B cell (primary cell): ENCODE data around the gene GRP.

Source experiments
- CTCF ChIP-seq: fragments of 200-600 bp; IDR thresholded peaks from one replicate; pipeline ENCODE4 v1.8.0; 2022; ENCODE audit warnings: antibody characterized with exemption, mild to moderate bottlenecking
- EZH2 ChIP-seq: IDR thresholded peaks from 2 replicates; pipeline ENCODE4 v1.6.1; 2012; ENCODE audit warnings: borderline replicate concordance, low read depth, mild to moderate bottlenecking, moderate library complexity, low read length; ENCODE audit not compliant: insufficient read depth, poor library complexity, severe bottlenecking

- TF ChIP-seq CTCF (no peak), EZH2 (no peak)
These were observed 42.5 kb upstream of the GRP start for GRCh38 chr18:59177485-59177884.
